ENCODE data around the gene VPS54. TPM values are rescaled to one million over a fixed set of nuclear protein-coding genes. Genes with fewer than 3 reads are reported as not detected.

The VPS54 gene
- total and polyA plus RNA-seq, 4 donors, result 4.5 to 25.1 (median 13.3) TPM

- Histone ChIP-seq H3K36me3 (ENCODE audit: control insufficient read depth in 4 of 4, insufficient read depth in 3 of 4, low read depth in 1 of 4, low read length in 3 of 4) (peaks cover 12 to 62% (median 51%) of the 10 kb centered on the region in 4 donors), H3K9ac (ENCODE audit: low read depth in 1 of 2, low read length in 2 of 2) (no peak overlapping the region)
Observed at GRCh38 chr2:63881205-63881604, 138.0 kb downstream of the VPS54 start.

GRCh38 chr2:63880625-63881024 lies 138.6 kb downstream of the VPS54 start:
- 86% methylated on average over 4 of the region's 4 CpGs for WGBS
- H3K27me3 ChIP-seq (ENCODE audit: control insufficient read depth in 4 of 4, insufficient read depth in 4 of 4, low read length in 3 of 4), result no peaks in the 10 kb centered on the region
- H3K9me3 ChIP-seq (ENCODE audit: control insufficient read depth in 4 of 4, low read length in 3 of 4), result no peaks in the 10 kb centered on the region
- no peak overlapping the region for H3K27ac ChIP-seq (ENCODE audit: low read depth in 1 of 2, low read length in 2 of 2)
- H3K36me3 ChIP-seq (ENCODE audit: control insufficient read depth in 4 of 4, insufficient read depth in 3 of 4, low read depth in 1 of 4, low read length in 3 of 4), result peaks cover 12 to 57% (median 46%) of the 10 kb centered on the region in 4 donors
- no peak for DNase-seq (ENCODE audit: low spot score)
- no peak overlapping the region for H3K4me3 ChIP-seq (ENCODE audit: low read depth in 1 of 3, low read length in 3 of 3)
- peaks cover 0 to 3% (median 1%) of the 10 kb centered on the region in 4 donors for H3K4me1 ChIP-seq (ENCODE audit: control insufficient read depth in 4 of 4, insufficient read depth in 4 of 4, low read length in 3 of 4)
- H3K9ac ChIP-seq (ENCODE audit: low read depth in 1 of 2, low read length in 2 of 2), result no peak overlapping the region
- no peak for TF ChIP-seq FOXA1 (IDR thresholded peaks at IDR 0.05)
- TF ChIP-seq GABPA (IDR thresholded peaks at IDR 0.05 in 1 of 2, conservative IDR thresholded peaks at IDR 0.05 in 1 of 2), result no peak

More at GRCh38 chr2:63881205-63881604, 138.0 kb downstream of the VPS54 start:
- no peak for TF ChIP-seq ZBTB33 (IDR thresholded peaks at IDR 0.05)
- TF ChIP-seq YY1 (IDR thresholded peaks at IDR 0.05), result no peak
- no peak for TF ChIP-seq SP1 (IDR thresholded peaks at IDR 0.05)
- TF ChIP-seq GABPA (IDR thresholded peaks at IDR 0.05 in 1 of 2, conservative IDR thresholded peaks at IDR 0.05 in 1 of 2), result no peak
- TF ChIP-seq, protein P1, sequence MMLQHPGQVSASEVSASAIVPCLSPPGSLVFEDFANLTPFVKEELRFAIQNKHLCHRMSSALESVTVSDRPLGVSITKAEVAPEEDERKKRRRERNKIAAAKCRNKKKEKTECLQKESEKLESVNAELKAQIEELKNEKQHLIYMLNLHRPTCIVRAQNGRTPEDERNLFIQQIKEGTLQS (IDR thresholded peaks at IDR 0.05), result no peak
- no peak for TF ChIP-seq RXRA (IDR thresholded peaks at IDR 0.05)
- no peaks in the 10 kb centered on the region for H3K9me3 ChIP-seq (ENCODE audit: control insufficient read depth in 4 of 4, low read length in 3 of 4)
- H3K4me3 ChIP-seq (ENCODE audit: low read depth in 1 of 3, low read length in 3 of 3), result no peak overlapping the region
- no peak overlapping the region for H3K27ac ChIP-seq (ENCODE audit: low read depth in 1 of 2, low read length in 2 of 2)
- no peak for DNase-seq (ENCODE audit: low spot score)
- 48% methylated on average over 2 of the region's 2 CpGs for WGBS
- H3K27me3 ChIP-seq (ENCODE audit: control insufficient read depth in 4 of 4, insufficient read depth in 4 of 4, low read length in 3 of 4), result no peaks in the 10 kb centered on the region
- H3K4me1 ChIP-seq (ENCODE audit: control insufficient read depth in 4 of 4, insufficient read depth in 4 of 4, low read length in 3 of 4), result peaks cover 0 to 3% (median 0%) of the 10 kb centered on the region in 4 donors

DNA sequence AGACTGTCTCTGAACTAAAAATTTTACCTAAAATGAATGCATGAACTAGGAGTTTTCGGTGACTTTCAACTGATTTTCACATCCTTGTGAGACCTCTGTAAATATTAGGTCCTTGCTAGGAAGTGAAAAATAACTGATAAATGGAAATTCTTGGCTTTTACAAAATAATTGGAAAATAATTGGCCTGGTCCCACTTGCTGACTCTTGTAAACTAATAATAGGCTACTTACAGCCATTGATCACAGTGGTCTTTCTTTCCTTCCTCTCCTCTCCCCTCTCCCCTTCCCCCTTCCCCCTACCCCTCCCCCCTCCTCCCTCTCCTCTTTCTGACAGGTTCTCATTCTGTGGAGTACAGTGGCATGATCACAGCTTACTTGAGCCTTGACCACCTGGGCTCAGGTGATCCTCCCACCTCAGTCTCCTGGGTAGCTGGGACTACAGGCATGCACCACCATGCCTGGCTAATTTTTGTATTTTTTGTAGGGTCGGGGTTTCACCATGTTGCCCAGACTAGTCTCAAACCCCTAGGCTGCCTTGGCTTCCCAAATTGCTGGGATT lies 139.3 kb downstream of the VPS54 start:
- Histone ChIP-seq H3K27ac (ENCODE audit: low read depth in 1 of 2, low read length in 2 of 2) (no peak overlapping the region), H3K27me3 (ENCODE audit: control insufficient read depth in 4 of 4, insufficient read depth in 4 of 4, low read length in 3 of 4) (no peaks in the 10 kb centered on the region), H3K4me3 (ENCODE audit: low read depth in 1 of 3, low read length in 3 of 3) (no peak overlapping the region), H3K36me3 (ENCODE audit: control insufficient read depth in 4 of 4, insufficient read depth in 3 of 4, low read depth in 1 of 4, low read length in 3 of 4) (peaks cover 12 to 53% (median 45%) of the 10 kb centered on the region in 4 donors), H3K9ac (ENCODE audit: low read depth in 1 of 2, low read length in 2 of 2) (no peak overlapping the region), H3K4me1 (ENCODE audit: control insufficient read depth in 4 of 4, insufficient read depth in 4 of 4, low read length in 3 of 4) (peaks cover 0 to 4% (median 1%) of the 10 kb centered on the region in 4 donors), H3K9me3 (ENCODE audit: control insufficient read depth in 4 of 4, low read length in 3 of 4) (no peaks in the 10 kb centered on the region)
- 91% methylated on average over 2 of the region's 2 CpGs for WGBS
- no peak for DNase-seq (ENCODE audit: low spot score)
- no peak for TF ChIP-seq GABPA (IDR thresholded peaks at IDR 0.05 in 1 of 2, conservative IDR thresholded peaks at IDR 0.05 in 1 of 2)
- TF ChIP-seq YY1 (IDR thresholded peaks at IDR 0.05), result no peak
- no peak for TF ChIP-seq HNF4A (conservative IDR thresholded peaks at IDR 0.05)
- no peak for TF ChIP-seq ZBTB33 (IDR thresholded peaks at IDR 0.05)
- TF ChIP-seq EGR1 (IDR thresholded peaks at IDR 0.05; ENCODE audit: low read depth in 2 of 2), result no peak
- TF ChIP-seq MAX (IDR thresholded peaks at IDR 0.05), result no peak
- TF ChIP-seq, protein P1 (IDR thresholded peaks at IDR 0.05), result no peak
- no peak for TF ChIP-seq RAD21 (IDR thresholded peaks at IDR 0.05)

Measured in liver (tissue), 9 donors.